ENCODE data around the gene KLHL29.

The KLHL29 gene

DNA sequence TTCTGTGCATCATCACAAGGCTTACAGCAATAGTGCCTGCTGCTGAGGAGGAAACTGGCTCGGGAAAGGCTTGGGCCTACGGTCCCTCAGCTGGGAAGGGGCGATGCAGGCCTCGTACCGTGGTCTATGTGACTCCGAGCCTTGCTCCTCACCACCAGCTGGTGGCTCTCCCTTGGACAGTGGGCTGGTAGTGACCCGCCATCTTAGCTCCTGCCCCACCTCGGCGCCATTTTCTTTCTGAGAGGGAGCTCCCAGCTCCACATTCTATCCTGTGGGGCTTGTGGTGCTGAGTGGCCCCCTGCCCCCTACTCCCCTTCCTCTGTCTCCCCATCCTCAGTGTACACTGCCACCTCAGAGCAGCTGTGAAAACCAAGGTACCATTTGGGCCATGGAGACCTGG lies 255.7 kb downstream of the KLHL29 start:
- in situ Hi-C loops (cut with MboI; ENCODE audit: low sequenced_read_pairs), result no loop called here

DNA sequence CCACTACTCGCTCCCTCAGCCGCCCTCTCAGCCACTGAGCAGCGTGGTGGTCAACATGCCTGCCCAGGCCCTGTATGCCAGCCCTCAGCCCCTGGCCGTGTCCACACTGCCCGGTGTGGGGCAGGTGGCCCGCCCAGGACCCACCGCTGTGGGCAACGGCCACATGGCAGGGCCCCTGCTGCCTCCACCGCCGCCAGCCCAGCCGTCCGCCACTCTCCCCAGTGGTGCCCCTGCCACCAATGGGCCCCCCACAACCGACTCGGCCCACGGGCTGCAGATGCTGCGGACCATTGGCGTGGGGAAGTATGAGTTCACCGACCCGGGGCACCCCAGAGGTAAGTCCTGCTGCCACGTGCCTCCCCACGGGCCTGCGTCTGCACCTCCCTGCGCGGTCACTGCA lies 257.5 kb downstream of the KLHL29 start:
- in situ Hi-C loops (cut with MboI; ENCODE audit: low sequenced_read_pairs), result no loop called here

DNA sequence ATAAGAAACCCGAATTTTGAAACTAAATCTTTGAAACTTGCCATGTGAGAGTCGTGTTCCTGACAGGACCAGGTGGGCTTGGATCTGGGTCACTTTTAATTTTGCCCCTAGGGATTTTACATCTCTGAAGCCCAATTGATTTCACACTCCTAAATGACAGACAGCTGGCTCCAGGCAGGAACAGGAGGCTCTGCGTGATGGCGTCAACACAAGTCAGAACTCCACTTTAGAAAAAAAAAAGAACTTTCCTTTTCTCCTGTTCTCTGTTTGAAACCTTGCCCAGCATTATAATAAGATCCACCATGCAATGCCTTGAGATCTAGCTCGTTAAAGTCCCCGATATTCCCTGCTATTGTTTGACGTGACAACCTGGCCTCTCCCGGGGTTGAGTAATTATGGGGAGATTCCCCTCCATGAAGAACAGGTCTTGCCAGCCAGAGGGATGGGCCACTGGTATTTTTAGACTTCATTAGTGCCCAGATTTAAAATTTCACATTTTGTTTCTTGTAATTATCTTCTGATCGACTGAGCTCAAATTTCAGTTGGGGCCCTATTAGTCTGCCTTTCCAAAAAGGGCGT lies 260.3 kb downstream of the KLHL29 start:
- in situ Hi-C loops (cut with MboI; ENCODE audit: low sequenced_read_pairs), result no loop called here

DNA sequence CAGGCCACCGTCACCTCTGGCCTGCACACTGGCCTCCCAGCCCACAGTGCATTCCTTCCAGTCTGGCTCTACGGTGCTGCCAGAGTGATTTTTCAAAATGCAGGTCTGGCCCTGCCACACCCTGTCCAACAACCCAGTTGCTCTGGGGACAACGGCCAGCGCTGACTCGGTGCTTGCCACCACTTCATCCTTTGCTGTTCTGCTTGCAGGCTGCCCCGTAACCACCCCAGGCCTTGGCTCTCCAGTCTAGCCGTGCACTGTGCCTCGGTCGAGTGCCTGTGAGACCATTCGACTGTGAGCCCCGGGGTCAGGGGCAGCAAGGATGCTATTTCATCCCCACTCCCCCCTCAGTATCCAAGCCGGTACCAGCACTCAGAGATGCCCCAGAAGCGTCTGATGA lies 262.6 kb downstream of the KLHL29 start:
- in situ Hi-C loops (cut with MboI; ENCODE audit: low sequenced_read_pairs), result no loop called here

DNA sequence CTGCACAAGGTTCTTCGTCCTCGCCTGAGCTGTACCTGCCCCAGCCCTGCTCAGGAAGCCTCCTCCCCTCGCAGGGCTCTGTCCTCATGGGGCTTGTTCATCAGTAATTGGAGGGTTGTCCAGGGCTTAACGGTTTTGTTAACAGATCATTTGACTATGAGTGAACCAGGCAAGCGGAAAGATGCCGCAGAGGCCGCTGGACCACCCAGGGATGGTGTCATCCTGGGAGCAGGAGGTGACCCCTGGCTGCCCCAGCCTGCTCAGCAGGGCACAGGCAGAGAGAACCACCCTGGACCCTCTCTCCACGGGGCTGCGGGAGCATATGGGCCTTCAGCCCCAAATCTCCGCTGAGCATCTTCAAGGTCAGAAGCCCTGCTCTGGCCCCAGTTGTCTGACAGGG lies 264.3 kb downstream of the KLHL29 start:
- in situ Hi-C loops (cut with MboI; ENCODE audit: low sequenced_read_pairs), result no loop called here

DNA sequence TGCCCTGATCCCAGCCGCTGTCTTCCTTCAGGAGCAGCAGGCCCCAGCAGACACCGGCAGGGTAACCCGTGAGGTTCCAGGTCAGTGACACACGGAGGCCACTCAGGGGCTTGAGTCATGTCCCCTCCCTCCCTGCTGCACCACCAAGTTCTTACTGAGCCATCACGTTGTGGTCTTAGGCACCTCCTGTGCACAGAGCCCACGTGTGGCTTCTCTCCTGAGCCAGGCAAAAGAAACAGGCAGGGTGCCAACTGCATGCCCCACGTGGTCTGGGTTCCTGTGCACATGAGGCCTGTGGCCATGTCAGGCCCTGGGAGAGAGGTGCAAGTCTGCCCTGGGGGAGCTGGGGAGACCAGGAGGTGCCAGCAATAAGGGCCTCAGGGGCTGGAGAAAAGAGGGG lies 264.8 kb downstream of the KLHL29 start:
- in situ Hi-C loops (cut with MboI; ENCODE audit: low sequenced_read_pairs), result no loop called here

DNA sequence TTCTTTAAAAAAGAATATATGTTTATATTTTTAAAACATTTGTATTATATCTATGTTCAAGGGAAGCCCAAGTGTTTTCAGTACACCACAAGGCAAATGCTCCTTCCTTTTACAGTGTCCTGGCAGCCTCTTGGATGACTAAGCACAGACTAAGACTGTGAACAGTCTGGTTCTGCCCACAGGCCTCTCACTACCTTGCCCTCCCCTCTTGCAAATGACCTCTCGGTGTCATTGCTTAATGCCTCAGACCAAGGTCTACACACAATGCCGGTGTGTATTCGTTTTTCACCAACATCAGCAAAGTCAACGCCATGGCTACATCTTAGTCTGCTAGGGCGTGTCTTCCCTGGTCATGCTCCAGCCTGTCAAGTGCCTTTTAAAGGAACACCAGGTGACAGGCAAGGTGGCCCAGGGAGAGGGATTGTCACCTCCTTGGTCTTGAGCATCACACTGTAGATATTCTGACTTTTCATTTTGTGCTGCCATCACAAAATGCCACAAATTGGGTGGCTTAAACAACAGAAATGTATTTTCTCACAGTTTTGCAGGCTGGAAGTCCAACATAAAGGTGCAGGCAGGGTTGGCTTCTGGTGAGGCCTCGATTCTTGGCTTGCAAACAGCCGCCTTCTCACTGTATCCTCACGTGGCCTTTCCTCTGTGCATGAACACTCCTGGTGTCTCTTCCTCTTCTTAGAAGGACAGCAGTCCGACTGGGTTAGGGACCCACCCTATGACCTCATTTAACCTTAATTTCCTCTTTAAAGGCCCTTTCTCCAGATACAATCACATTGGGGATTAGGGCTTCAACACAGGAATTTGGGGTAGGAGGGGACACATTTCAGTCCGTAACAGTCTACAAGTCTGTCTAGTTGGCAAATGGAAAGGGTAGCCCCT lies 266.5 kb downstream of the KLHL29 start:
- in situ Hi-C loops (cut with MboI; ENCODE audit: low sequenced_read_pairs), result no loop called here

DNA sequence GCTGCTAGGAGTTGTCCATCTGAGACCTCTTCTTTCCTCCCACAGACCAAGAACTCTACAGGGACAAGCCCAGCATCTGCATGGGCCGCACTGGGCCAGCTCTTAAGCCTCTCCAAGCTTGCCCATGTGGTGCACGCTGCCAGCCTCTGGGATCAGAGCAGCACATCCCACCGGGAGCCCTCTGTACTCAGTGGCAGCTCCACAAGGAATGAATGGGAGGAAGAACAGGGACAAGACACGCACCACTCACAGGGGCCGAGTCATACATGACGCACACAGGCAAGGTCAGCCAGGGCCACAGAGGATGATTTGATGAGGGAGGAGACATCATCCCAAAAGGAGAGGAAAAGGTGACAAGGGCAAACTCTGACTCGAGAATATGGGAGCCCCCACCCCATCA lies 268.3 kb downstream of the KLHL29 start:
- in situ Hi-C loops (cut with MboI; ENCODE audit: low sequenced_read_pairs), result no loop called here

DNA sequence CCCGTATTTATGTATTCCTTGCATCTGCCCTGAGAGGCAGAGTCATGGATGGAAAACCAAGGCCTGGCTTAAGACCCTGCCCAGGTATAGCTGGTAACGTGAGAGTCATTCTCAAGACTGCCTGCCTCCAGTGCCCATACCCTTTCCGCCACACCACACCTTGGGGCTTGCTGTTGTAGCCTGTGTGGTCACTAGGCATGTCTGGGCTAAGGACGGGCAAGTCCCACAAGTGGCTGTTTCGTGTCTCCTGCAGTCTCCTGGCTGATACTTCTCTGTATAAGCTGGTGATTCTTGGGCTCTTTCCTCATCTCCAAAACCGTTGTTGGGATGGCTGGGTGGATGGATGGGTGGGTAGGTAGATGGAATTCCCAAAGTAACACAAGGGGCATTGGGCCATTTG lies 269.8 kb downstream of the KLHL29 start:
- in situ Hi-C loops (cut with MboI; ENCODE audit: low sequenced_read_pairs), result no loop called here

DNA sequence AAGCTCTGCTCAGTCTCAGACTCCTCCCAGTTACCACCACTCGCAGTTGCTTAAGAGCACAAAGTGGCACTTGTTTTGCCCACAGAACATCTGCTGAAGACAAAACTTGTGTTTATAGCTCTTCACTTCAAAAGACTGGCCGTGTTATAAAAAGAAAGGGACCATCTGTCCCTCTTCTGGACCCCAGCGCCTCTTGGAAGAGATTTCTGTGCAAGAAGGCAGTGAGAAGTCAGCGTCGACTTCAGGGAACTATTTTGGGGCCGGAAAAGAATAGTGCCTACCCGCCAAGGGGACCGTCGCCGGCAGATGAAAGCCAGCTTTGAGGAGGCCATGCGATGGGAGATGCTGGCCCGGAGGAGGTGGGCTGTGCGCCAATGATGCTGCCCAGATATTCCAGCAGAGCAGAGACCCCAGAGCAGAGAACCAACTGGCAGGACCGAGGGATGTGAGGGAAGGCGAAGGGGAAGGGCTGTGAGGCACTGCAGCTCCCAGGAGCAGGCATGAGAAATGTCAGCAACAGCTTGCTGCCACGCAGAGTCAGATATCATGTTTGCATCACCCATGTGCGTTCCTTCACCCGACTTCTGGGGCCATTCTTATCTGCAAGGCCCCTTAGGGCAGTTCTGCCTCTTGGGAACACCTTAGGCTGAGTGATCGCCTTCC lies 271.1 kb downstream of the KLHL29 start:
- in situ Hi-C loops (cut with MboI; ENCODE audit: low sequenced_read_pairs), result no loop called here

DNA sequence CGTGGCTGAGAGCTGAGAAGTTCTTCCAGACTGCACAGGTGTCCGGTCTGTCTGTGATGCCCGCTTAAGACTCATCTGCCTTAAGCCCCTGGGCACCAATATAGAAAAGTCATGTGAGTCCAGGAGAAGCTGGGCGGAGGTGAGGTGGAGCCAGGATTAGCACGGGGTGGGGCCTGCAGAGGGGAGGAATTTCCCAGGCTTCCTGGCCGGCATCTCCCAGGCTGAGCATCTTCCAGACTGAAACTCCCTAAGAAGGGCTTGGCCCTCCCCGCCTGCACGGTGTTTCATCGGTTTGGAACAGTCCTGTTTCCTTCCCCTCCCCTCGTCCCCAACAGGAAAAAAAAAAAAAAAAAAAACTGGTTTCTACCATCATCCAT lies 271.6 kb downstream of the KLHL29 start:
- in situ Hi-C loops (cut with MboI; ENCODE audit: low sequenced_read_pairs), result no loop called here

DNA sequence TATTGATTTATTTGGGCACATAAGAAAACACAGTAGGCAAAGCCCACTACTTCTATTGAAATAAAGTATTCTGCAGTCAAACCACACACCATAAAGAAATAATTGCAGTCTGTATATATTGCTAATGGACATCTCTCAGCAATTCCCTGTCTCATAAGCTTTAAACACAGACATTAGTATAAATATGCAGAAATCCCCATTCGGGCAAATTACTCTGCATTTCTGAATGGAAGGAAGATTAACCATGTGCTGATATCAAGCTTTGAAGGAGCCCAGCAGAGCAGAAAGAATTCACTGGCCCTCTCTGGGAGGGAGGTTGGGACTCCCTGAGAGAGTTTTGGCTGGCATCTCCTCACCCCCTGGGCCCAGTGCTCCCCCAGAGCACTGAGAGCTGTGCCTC lies 272.4 kb downstream of the KLHL29 start:
- in situ Hi-C loops (cut with MboI; ENCODE audit: low sequenced_read_pairs), result no loop called here

DNA sequence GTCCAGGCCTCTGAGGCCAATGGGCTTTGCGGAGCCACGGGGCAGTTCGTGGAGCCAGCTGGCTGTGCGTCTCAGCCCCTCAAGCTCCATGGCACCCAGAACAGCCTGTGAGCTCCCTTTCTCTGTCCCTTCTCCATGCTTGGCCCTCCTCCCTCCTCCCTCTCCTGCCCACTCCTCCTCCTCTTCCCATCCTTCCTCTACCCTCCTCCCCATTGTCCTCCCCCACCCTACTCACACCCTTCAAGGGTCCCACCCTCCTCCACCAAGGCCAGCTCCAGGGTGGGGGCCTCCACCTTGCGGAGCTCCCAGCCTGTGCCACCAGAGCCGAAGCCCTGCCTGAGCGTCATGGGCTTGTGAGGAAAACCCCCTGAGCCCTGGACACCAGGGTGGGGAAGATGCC lies 273.0 kb downstream of the KLHL29 start:
- in situ Hi-C loops (cut with MboI; ENCODE audit: low sequenced_read_pairs), result no loop called here

DNA sequence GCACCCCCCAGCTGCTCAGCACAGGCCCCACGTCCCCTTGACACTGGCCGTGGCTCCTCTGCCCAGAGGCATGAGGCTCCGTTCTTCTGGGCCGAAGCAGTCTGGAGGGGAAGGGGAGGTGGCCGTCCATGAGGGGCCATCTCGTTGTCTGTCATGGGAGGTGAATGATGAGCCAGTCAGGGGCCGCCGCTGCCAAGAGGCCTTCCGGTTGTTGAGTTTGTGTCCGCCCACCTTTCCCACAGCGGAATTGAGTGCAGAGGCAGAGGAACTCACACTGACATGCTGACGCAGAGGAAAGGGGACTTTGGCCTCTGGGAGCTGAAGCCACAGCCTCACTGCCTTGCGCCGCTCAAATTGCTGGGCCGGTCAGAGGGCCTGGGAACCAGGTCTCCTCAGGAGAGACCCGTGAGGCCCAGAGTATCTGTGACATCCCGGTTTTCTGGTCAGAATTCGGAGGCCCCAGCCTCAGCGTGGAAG lies 273.5 kb downstream of the KLHL29 start:
- in situ Hi-C loops (cut with MboI; ENCODE audit: low sequenced_read_pairs), result no loop called here

DNA sequence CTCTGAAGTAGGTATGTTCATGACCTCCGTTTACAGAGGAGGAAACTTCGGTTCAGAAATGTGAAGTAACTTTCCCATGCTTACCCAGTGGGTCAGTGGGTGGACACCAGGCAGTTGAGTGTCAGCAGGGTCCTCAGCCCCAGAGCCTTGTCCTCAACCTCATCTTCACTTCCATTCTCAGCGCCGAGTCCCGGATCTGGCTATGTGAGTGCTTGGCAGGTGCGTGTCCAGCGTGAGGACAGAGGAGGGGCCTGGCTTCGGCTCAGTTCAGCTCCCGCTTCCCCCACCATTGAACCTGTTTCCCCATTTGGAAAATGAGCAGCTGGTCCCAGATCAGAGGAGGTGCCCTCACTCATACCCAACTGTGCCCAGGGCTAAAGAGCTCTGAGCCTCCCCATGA lies 274.3 kb downstream of the KLHL29 start:
- in situ Hi-C loops (cut with MboI; ENCODE audit: low sequenced_read_pairs), result no loop called here

DNA sequence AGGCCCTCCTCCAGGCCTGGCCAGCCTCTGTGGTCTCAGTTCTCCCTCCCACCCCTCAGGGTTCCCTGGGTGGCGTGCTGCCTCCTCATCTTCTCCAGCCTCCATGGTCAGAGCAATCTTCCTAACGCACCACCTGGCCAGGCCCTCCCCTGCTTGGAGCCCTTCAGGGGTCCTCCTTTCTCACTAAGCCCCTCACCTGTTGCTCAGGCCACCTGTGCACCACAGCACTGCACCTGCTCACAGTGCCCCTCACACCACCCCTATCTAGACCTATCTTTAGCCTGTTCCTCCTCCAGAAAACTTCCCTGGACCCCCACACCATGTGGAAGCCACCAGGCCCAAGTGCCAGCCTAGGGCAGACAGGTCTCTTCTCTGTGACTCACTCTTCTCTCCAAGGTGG lies 274.8 kb downstream of the KLHL29 start:
- in situ Hi-C loops (cut with MboI; ENCODE audit: low sequenced_read_pairs), result no loop called here

DNA sequence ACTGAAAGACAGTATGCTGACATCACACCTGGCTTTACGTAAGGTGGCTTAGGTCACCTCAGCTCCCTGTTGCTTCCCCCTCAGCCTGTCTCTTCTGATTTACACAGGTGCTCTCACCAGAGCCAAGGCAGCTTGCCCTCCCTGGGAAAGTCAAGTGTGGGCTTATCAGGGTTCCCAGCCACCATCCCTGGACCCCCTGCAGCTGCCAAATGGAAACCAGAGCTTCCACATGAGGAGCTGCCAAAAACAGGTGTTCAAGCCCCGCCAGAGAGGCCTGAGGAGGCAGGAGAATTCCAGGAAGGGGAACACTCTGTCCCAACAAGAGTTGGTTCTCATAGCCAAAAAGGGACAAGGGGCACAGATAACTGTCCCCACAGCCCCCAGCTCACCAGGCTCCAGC lies 275.3 kb downstream of the KLHL29 start:
- in situ Hi-C loops (cut with MboI; ENCODE audit: low sequenced_read_pairs), result no loop called here

DNA sequence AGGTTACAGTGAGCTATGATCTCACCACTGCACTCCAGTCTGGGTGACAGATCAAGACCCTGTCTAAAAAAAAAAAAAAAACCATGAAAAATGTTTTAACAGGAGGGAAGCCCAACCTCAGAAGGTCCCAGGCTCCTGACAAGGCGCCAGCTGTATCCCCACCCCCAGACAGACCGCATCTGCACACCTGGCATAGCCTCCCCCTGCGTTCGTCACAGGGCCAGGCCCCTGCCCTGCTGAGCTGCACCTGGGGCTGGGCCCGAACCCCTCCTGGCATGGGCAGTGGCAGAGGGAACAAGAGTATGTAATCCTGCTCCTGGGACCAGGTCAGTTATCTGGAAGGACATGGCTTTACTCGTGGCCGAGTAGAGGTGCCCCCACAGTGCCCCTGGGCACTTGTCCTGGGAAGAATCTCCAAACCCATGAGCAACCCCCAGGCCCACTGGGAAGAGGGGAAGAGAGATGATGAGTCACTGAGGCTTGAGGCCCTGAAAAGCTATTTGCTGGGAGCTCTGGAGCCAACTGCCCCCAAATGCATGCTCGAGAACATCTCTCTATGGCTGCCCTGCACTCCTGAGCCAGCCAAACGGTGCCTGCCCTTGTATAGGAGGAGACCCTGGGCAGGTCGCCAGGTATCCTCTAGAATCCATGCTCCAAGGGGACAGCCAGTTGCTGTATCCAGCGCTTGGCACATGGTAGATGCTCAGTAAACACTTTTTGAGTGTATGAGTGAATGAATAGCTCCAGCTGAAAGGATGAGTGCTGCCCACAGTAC lies 276.5 kb downstream of the KLHL29 start:
- in situ Hi-C loops (cut with MboI; ENCODE audit: low sequenced_read_pairs), result no loop called here

DNA sequence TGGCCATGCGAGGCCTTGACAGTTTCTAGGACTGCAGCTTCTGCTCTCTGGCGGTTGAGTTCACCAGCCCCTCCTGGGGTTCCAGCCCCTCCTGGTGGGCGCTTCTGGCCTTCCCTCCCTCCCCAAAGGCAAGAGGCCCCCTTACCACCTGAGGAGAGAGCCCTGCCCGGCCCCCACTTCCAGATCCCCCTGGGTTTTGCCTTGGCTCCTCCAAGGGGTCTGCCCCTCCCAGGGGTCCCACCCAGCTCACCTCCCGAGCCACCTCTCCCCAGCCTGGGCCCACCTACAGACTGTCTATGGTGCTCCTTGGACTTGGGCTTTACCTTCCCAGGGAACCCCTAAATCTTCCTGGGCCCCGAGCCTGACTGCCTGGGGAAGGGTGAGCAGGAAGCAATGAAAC lies 277.5 kb downstream of the KLHL29 start:
- in situ Hi-C loops (cut with MboI; ENCODE audit: low sequenced_read_pairs), result no loop called here

DNA sequence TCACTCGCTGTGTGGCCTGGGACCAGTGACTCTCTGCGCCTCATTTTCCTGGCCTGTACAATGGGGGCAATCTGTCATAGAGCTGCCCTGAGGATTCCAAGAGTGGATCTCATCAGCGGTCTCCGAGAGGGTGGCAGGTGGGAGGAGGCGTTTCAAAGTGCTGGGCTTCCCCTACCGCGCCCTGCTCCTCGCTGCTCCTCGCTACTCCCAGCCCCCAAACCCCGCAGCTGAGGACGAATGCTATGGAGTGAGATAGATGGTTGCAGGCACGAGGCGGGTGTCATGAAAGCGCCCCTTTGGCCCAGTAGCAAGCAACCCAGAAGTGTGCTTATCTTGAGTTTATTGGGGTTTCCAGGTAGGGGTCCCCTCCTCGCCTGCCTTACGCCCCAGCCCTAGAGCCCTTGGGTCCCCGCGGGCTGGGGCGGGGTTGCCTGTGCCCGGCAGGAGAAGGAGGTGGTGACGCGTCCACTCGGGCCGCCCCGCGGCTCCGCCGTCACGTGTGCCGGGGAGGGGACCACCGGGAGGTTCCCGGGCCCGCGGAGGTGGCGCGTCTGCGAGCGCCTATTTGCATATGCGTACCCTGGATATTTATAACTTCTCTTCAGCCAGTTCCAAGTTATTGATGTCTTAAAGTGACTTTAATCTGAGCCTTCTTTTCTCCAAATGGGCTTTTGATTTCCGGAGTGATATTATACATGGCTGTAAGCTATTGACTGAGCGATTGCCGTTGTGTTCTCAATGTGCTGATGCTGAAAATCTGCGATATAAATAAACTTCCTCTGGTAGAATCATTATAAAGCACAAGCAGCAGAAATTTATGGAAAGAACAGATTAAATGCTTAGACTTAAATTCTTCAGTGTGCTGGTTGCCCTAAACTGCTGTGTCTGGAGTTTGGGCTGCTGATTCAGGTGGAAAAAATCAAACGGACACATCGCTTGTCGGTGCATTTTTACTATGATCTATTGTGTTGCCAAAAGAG lies 278.3 kb downstream of the KLHL29 start:
- in situ Hi-C loops (cut with MboI; ENCODE audit: low sequenced_read_pairs), result no loop called here
